NCI-H748 (cell line): ENCODE measurements around the gene CCIN.
"Not testable (repeated sequence)": the region's sequence is repeated elsewhere in the genome, so short reads cannot be mapped to it uniquely, and the experiment has no call there.

ENCODE experiments used
- DNase-seq: peaks from one replicate; lab custom pipeline; 2025; ENCODE audit not compliant: unreplicated experiment; lab: John Stamatoyannopoulos, UW

Gene CCIN

DNA sequence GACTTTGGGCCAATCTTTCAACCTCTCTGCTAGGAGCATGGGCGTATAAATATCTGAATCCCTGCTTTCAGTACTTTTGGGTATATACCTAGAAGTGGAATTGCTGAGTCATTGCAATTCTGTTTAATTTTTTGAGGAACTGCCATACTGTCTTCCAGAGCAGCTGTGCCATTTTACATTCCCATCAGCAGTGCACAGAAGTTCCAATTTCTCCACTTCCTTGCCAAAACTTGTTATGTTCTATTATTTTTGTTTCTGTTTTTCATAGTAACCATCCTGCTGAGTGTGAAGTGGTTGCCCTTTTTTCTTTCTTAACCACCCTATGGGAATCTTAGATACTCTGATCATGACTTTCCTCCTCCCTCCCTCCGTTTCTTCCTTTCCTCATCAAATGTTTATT lies 11.1 kb upstream of the CCIN start:
- no peak for DNase-seq

DNA sequence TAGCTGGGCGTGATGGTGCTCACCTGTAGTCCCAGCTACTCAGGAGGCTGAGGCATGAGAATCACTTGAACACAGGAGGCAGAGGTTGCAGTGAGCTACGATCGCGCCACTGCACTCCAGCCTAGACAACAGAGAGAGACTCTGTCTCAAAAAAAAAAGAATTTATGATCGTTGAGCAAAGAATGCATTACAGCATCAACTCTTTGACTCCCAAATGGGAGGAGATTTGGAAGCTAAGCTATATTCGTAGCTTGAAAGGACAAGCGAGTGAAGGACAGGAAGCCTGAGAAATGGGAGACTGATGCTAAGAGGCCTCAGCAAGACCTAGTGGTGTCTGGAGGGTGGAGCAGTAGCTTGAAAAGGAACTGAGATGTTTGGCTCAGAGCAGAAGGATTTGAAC lies 10.3 kb upstream of the CCIN start:
- DNase-seq = no peak

DNA sequence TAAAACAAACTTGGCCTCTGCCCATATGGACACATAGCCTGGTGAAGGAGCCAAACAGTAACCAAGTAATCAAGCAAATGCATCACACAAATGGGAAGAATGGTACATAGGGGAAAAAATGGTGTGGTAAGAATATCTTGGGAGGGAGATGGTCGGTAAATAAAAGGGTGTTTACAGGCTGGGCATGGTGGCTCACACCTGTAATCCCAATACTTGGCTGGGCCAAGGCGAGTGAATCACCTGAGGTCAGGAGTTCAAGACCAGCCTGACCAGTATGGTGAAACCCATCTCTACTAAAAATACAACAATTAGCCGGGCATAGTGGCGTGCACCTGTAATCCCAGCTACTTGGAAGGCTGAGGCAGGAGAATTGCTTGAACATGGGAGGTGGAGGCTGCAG lies 9.7 kb upstream of the CCIN start:
- DNase-seq = not testable (repeated sequence)

DNA sequence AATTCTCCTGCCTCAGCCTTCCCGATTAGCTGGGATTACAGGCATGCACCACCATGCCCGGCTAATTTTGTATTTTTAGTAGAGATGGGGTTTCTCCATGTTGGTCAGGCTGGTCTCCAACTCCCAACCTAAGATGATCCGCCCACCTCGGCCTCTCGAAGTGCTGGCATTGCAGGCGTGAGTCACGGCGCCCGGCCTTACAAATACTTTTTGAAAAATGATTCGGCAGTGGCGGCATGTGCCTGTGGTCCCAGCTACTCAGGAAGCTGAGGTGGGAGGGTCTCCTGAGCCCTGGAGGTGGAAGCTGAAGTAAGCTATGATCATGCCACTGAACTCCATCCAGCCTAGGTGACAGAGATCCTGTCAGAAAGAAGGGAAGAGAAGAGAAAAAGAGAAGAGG lies 9.1 kb upstream of the CCIN start:
- DNase-seq = not testable (repeated sequence)

DNA sequence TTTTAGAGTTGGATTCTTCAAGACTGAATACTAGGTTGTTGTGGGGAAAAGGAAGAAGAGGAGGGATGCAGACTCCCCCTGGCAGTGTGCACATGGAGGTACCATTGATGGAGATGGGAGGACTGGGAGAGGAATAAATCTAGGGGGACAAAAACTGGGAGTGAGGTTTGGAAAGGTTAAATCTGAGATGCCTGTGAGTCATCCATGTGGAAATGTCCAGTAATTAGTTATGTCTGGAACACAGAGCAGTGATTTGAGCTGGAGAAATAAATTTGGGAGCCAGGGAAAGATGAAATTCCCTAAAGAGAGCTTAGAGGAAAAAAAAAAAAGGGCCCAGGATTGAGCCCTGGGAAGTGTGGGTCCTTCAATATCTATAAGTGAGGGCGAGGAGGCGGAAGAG lies 8.0 kb upstream of the CCIN start:
- no peak for DNase-seq

DNA sequence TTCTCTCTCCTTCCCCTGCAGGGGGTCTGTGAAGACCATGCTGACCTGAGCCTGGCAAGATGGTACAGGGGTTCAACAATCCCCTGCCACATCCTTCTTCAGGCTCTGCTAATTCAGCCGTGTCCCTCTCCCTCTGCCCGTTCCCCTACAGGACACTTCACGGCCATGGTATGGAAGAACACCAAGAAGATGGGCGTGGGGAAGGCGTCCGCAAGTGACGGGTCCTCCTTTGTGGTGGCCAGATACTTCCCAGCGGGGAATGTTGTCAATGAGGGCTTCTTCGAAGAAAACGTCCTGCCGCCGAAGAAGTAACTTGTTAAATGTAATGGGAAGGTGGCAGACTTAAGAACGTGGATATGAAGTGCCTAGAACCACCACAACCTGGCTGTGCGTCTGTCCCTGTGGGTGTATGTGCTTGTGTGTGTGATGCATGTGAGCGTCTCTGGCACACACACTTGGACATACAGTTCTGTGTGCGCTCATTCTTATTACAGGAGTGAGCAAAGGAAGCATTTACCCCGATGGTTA lies 6.9 kb upstream of the CCIN start:
- no peak for DNase-seq

DNA sequence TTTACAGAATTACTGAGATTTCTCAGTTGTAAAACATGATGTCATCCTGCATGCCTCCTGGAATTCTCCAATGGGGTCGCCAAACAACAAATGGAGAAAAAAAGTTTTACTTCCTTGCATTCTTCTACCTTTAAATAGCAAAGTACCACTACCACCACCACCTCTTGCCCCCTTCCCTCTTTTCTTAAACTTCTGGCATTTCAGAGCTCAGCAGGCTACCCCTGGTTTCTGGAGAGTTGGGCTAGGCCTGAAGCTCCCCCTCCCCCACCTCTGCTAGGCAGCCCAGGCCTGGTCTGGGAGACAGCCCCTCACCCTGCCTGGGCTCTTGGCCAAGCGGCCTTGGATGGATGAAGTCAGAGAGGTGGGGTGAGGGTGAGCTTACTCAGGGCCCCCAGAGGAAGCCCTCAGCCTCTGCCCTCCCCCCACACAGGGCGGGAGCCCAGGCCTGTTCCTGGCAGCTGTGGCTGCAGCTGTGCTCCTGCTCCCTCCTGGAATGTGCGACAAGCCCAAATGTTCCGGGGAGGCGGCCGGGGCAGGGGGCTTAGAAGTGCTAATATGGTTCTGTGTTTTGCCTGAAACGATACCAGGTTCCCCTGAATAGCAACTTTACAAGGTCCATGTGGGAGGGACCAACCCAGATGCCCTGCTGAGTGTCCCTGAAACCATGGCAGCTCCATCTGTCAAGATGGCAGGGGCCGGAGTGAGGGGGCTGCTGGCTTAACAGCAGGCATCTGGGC lies 6.0 kb upstream of the CCIN start:
- DNase-seq = no peak

DNA sequence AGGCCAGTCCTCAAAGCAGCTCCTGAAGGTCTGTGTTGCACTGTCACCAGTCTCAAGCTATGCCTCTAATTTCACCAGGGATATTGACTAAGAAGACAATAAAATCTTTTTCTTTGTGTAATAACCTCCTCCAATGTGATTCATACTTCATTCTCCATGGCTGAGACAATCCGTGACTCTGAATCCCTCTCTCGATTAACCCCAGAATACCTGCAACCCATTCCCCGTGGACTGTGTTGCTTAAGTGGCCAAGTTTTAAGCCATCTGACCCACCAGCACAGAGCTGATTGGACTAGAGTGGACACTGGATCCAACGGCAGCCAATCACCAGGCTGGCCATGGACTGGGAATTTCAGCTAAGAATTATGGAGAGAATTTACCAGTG lies 5.4 kb upstream of the CCIN start:
- DNase-seq = no peak

DNA sequence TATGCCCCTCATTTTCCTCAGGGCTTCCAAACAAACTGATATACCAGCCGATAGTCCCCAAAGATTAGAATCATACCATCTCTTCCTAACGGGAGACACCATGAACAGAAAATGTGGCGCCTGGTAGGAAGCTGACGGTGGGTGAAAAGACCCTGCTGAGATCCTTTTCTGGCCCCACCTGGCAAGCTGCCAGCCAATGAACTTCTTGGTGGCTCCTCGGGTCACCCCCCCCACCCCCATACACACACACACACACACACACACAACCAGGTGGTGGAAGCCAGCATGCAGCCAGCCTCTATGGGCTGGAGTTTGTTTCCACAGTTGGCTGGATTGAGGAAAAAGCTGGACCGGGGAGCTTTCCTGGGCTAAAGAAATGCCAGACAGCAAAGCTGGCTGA lies 4.8 kb upstream of the CCIN start:
- DNase-seq = no peak

DNA sequence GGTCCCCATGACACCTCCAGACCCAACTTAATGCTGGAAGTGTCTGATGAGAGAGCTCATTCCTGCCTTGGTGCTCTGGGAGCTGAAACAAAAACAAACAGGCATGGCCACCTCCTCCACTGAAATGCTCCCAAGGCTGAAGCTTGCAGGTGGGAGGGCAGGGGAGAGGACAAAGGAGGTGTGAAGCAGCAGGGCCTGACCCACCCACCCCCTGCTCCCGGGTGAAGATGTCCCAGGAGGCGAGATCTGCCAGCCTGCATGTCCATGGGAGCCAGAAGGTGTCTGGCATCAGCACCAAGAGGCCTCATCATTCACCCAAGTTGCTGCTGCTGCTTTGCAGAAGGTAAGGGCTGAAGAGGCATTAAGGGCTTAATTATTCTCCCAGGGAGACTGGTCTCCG lies 4.2 kb upstream of the CCIN start:
- DNase-seq = no peak

DNA sequence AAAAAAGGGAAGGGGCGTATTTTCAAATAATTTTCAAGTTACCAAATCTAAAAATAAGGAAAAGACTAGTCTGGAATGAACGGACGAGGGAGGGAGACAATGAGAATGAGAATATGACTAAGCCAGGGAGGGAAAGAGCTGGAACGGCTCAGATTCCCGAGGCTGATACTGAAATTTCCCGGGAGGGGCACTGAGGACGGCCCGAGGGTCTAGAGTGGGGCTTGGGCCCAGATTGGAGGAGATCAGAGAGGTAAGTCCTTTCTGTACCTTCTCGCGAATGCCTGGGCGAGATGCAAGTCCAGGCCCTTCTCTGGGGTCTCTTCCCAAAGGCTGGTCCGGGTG lies 3.4 kb upstream of the CCIN start:
- DNase-seq = no peak

DNA sequence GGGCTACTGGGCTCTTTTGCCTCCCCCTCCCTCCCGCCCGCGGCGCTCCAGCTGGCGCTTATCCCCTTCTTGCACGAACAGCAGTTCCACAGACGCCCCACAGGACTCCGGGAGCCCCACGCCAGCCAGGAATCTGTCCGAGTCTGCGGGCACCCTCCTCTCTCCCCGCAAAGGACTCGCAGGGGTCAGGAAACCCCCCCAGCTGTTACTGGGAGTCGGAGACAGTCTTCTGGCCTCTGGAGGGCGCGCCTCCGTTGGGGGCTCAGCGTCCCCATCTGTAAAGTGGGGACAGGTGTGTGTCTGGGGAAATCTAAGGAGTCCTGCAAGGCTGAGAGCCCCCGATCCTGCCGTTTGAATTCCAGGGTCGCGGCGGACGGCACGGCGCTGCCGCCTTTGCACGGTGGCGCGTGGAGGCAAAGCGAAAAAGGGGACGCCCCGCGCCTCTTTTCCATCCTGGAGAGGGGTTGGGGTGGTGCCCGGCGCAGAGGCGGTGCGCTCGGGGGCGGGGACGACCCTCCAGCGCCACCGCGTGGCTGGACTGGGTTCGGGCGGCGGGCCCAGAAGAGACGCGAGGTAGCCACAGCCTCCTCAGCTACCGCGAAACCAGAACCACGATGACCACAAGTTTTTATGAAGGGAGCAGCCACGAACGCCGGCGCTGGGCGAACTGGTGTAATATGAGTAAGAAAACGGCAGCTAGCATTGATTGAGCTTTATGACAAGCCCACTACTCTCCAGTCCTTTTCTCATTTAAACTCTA lies 2.8 kb upstream of the CCIN start:
- peak; percentile 80 for DNase-seq

DNA sequence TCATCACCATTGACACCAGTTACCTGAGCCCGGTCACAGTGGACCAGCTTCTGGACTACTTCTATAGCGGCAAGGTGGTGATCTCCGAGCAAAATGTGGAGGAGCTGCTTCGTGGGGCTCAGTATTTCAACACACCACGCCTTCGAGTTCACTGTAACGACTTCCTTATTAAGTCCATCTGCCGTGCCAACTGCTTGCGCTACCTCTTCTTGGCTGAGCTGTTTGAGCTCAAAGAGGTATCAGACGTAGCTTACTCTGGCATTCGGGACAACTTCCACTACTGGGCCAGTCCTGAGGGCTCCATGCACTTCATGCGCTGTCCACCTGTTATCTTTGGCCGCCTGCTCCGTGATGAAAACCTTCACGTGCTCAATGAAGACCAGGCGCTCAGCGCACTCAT lies 520 bp downstream of the CCIN start:
- no peak for DNase-seq

DNA sequence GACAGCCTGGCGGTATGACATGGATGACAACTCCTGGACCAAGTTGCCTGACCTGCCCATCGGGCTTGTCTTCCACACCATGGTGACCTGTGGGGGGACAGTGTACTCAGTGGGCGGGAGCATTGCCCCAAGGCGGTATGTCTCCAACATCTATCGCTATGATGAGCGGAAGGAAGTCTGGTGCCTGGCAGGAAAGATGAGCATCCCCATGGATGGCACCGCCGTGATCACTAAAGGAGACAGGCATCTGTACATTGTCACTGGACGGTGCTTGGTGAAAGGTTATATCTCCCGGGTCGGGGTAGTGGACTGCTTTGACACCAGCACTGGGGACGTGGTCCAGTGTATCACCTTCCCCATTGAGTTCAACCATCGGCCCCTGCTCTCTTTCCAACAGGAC lies 1.3 kb downstream of the CCIN start:
- DNase-seq = no peak

DNA sequence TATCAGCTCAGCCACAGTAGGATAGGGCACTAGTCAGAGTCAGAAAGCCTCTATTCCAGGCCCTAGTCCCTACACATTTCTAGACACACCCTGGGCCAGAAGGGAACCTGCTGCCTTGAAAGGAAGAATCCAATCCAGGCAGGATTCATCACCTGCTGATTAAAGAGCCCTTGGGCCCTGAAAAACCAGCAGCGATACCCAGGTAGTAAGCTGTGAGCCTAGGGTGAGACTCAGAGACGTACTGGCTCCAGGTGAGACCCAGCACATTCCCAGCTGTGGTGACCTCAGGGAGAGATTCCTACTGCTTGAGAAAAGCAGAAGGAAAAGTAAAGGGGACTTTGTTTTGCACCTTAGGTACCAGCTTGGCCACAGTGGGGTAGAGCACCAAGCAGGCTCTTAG lies 4.7 kb downstream of the CCIN start:
- DNase-seq = no peak

DNA sequence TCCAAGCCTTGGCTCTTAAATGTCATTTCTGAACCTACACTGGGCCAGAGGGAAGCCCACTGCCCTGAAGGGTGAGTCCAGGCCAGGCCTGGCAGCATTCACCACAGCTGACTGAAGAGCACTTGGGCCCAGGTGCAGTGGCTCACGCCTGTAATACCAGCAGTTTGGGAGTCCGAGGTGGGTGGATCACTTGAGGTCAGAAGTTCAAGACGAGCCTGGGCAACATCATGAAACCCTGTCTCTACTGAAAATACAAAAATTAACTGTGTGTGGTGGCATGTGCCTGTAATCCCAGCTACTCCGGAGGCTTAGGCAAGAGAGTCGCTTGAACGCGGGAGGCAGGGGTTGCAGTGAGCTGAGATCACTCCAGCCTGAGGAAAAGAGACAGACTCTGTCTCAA lies 5.1 kb downstream of the CCIN start:
- DNase-seq = no peak

DNA sequence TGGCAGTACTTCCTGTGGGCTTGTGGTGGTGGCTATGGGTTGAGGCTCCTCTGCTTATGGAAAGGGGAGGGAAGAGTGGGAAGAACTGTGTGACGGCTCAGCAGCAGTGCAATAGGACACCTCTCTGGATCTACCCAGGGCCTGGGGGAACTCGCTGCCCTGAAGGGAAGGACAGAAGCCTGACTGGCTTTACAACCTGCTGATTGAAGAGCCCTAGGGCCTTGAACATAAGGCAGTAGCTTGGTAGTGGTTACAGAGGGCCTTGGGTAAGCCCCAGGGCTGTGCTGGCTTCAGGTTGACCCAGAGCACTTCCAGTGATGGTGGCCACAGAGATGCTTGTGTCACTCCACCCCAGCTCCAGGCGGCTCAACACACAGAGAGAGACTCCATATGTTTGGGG lies 5.5 kb downstream of the CCIN start:
- DNase-seq = no peak

DNA sequence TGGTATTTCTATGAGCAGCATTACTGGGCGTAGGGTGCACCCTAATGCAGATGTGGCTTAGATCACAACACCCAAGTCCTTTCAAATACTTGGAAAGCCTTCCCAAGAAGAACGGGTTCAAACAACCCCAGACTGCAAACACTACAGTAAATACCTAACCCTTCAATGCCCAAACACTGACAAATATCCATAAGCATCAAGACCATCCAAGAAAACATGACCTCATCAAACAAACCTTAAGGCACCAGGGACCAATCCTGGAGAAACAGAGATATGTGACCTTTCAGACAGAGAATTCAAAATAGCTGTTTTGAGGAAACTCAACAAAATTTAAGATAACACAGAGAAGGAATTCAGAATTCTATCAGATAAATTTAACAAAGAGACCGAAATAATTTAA lies 6.0 kb downstream of the CCIN start:
- DNase-seq = not testable (repeated sequence)

DNA sequence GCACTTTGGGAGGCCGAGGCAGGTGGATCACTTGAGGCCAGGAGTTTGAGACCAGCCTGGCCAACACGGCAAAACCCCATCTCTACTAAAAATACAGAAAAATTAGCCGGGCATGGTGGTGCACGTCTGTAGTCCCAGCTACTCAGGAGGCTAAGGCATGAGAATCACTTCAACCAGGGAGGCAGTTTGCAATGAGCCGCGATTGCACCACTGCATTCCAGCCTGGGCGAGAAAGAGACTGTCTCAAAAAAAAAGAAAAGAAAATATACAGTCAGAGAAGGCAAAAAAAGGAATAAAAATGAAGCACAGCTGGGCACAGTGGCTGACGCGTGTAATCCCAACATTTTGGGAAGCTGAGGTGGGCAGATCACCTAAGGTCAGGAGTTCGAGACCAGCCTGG lies 7.3 kb downstream of the CCIN start:
- DNase-seq = not testable (repeated sequence)

DNA sequence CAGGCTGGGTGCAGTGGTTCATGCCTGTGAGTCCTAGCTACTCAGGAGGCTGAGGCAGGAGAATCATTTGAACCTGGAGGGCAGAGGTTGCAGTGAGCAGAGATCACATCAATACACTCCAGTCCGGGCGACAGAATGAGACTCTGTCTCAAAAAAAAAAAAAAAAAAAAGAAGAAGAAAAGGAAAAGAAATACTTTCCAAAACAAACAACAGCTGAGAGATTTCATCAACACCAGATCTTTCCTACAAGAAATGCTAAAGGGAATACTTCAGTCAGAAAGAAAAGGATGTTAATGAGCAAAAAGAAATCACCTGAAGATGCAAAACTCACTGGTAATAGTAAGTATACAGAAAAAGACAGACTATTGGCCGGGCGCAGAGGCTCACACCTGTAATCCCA lies 8.4 kb downstream of the CCIN start:
- no peak for DNase-seq

DNA sequence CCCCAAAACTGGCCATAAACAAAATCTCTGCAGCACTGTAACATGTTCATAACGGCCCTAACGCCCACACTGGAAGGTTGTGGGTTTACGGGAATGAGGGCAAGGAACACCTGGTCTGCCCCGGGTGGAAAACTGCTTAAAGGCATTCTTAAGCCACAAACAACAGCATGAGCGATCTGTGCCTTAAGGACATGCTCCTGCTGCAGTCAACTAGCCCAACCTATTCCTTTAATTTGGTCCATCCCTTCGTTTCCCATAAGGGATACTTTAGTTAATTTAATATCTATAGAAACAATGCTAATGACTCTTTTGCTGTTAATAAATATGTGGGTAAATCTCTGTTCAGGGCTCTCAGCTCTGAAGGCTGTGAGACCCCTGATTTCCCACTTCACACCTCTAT lies 11.1 kb downstream of the CCIN start:
- DNase-seq = not testable (repeated sequence)

DNA sequence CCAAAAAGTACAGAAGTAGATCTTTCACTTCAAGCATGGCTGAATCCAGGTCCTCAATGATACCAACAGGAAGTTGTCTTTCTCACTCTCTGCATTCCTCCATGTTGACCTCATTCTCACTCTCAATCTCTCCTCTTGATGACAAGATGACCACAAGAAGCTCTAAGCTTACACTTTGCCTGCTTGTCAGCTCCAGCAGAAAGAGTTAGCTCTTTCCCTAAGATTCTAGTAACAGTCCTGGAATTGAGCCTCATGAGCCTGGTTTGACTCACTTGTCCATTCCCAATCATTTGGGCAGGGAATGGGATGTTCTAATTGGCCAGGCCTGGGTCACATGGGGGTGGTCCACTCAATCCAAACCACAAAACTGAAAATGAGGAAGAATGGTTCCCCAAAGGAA lies 18.2 kb downstream of the CCIN start:
- no peak for DNase-seq

DNA sequence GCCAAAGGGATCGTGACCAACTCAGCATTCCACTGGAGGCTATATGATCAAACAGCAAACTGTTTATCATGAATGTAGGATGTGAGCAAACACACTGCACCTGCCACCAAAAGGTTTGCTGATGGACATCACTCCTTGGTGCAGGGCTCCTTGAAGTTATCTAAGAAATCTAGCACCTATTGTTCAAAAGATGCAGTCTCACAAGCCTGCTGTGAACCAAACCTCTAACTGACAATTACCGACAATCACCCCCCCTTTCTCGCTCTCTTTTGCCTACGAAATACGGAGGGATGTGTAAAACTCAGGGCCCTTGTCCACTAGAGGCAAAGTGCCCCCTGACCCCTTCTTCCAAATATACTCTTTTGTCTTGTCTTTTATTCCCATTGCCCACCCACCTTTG lies 19.0 kb downstream of the CCIN start:
- no peak for DNase-seq
